GM12892 (cell line): ENCODE results near the gene RNASEH1.

Source experiments
- POLR2A ChIP-seq: IDR thresholded peaks from 2 replicates; pipeline ENCODE4 v1.6.1; 2011; ENCODE audit warnings: low read depth, low read length, control low read depth
- TAF1 ChIP-seq: IDR thresholded peaks from 2 replicates; pipeline ENCODE4 v1.6.1; 2011; ENCODE audit warnings: low read depth, mild to moderate bottlenecking, control low read depth, low read length, borderline replicate concordance

DNA sequence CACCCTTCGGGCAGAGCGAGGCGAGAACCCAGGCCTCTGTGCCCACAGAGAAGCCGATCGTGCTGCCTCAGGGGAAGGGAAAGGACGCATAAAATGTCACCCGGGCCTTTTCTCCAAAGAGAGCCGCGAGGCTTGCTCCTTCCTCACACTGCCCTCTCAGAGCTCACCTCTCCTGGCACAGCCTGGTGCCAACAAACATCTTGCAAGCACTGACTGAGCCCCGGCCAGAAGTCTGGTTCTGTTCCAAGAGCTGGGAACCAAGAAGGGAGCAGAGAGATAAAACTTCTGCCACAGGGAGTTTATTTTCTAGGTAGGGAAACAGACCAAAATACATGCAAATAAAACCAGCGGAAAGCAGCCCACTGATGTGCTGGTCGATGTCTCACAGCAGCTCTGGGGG, 25.2 kb downstream of the RNASEH1 start:
- TF ChIP-seq TAF1: no peak
- no peak for TF ChIP-seq POLR2A
